Endometrium (tissue), 2 donors: ENCODE results near the gene ZNF248.

Experiments used
- FAIRE-seq: peaks from 2 replicates; lab custom pipeline; 2012; peaks lifted over from hg19 to GRCh38; lab: Jason Lieb, UNC
- donor health status: control.
- donor health status: control.

The ZNF248 gene

GRCh38 chr10:37821237-37821636 is 36.2 kb downstream of the ZNF248 start:
- FAIRE-seq, result no peak

- no peak for FAIRE-seq
These were observed 37.6 kb downstream of the ZNF248 start for GRCh38 chr10:37819797-37820196.

GRCh38 chr10:37816290-37816689 is 41.1 kb downstream of the ZNF248 start:
- FAIRE-seq, result no peak

DNA sequence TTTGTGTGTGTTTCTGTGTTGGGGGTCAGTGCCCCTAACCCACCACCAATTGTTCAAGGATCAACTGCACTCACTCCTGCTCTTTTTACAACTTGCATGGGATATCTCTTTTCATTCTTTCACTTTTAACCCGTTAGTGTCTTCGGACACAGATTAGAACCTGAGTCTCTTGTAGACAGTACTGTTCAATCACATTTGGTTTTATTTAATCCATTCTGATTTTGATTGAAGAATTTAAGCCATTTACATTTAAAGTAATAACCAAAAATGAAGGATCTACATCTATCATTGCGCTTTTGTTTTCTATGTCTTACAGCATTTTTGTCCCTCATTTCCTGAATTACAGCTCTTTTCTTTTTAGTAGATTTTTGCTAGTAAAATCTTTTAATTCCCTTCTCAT is 43.6 kb downstream of the ZNF248 start:
- FAIRE-seq, result no peak

- FAIRE-seq, result no peak
These were observed 45.1 kb downstream of the ZNF248 start for GRCh38 chr10:37812290-37812689.

GRCh38 chr10:37803269-37803668 is 54.1 kb downstream of the ZNF248 start:
- FAIRE-seq, result no peak

DNA sequence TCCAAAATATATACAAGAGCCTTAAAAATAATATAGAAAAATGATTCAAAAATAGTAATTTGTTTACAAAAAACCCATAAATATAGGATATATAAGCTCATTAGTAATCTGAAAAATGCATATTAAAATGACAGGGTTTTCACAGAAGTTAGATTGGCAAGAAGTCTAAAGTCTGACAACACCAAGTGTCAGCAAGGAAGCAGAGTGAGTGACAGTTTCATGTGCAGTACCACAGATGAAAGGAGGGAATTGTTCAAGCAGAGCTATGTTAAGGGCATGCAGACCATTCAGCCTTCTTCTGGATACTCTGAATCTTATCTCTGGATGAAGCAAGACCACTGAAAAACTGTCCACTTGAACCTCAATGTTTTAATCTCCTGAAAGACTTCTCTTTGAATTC is 55.9 kb downstream of the ZNF248 start:
- FAIRE-seq, result no peak

- no peak for FAIRE-seq
These were observed 63.0 kb downstream of the ZNF248 start for GRCh38 chr10:37794305-37794976.

DNA sequence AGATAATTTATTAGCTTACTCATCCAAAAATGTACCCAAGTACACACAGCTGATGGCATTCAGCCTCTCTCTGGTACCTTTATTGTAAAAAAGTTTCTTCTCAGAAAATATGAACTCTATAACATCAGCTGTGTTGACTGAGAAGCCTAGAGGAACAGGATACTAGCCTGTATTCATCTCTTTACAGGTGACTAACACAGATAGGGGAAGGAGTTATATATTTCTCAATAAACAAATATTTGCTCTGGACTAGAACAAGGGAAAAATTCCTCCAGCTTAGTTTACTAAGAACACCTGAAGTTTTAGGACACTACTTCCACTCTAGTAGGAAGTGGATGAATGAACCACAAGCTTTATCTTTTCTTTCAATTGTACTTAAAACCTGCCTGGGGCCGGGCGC is 67.8 kb downstream of the ZNF248 start:
- FAIRE-seq, result no peak

GRCh38 chr10:37784678-37785077 is 72.7 kb downstream of the ZNF248 start:
- no peak for FAIRE-seq

DNA sequence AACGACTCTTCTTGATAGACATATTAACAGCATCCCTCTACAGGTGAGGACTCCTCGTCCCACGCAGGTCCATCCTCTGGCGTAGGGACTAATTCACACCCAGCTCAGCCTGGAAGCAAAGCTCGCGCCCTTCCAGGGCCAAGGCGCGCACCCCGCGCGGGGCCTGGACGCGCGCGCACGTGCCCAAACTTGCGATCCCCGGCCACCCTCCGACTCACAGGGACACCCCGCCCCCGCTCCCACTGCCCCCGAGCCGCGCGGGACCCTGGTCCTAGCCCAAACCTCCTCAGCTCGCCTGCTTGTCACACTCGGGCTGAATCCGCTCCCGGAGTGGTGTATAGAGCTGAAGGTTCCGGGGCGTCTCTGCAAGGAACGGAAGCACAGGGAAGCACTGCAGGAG is 76.9 kb downstream of the ZNF248 start:
- FAIRE-seq, result no peak

- no peak for FAIRE-seq
These were observed 80.4 kb downstream of the ZNF248 start for GRCh38 chr10:37777056-37777455.

- no peak for FAIRE-seq
These were observed 81.8 kb downstream of the ZNF248 start for GRCh38 chr10:37775612-37776011.

DNA sequence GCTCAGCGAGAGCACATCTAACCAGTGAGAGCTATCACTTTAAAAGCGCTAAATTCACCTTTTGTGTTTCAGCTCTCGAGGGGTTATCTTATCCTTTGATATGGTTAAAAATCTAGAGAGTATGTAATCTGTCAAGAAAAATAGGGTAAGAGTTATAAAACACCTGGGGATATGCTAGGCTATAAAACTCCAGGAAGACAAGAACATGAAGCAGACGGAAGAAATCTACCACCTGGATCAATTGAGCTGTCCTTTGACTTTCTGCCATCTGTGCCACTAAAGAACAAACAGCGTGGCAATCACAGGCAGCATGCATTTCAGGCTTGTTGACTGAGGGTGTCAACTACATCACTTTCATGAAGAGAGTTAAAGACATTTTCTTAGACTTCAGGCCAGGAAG is 83.1 kb downstream of the ZNF248 start:
- FAIRE-seq, result no peak

- FAIRE-seq, result no peak
These were observed 92.2 kb downstream of the ZNF248 start for GRCh38 chr10:37765216-37765615.

- no peak for FAIRE-seq
These were observed 94.3 kb downstream of the ZNF248 start for GRCh38 chr10:37763132-37763531.

- no peak for FAIRE-seq
These were observed 95.1 kb downstream of the ZNF248 start for GRCh38 chr10:37762287-37762686.

- no peak for FAIRE-seq
These were observed 96.6 kb downstream of the ZNF248 start for GRCh38 chr10:37760817-37761216.

DNA sequence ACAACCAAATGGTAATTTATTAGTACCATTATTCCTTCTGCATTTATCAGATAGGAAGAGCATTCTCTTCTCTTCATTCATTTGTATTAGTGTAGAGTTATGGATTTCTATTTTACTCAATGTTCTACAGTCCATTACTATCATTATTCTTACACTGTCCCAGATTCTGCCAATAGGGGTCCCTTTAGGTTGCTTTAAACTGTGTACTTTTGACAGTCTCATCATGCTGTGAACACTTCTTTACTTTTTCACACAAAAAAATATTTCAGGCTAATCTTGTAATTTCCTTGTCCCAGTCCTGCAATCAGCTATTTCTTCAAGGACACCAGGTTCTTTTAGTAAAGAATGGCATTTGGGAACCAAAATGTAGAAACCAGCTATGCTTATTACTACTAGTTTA is 99.3 kb downstream of the ZNF248 start:
- no peak for FAIRE-seq

DNA sequence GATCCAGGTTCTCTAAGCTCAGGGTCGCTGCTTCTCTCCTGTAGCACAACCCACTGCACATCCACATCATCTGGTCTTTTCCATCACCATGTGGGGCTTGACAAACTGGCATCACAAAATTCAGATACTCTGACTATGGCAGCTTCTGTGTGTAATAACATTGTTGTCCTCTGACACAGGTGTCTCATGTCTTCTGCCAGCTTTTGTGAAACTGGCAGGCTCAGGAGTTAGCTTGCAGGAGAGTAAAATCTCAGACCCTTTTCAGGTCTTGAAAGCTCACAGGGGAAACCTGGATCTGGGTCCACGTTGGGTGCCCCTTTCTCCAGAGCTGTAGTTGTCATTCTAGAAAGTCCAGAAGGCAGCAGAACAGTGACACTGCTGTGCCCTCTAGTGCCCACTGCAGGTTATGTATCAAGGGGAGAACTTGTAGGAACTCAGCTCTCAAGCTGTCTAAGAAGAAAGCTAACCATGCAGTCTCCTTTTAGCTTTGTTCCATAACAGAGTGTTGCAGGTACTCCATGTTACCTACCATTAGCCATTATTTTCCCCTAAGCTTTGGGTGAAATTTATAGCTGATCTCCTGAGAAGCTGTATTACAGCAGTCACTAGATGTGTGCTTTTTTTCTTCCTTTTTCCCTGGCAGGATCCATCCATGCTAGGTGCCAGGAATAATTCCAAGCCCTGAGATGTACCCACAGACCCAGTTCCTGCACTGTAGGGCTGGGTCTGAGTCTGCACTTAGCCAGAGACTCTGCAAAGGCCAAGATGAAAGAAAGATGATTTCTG is 102.7 kb downstream of the ZNF248 start:
- no peak for FAIRE-seq

DNA sequence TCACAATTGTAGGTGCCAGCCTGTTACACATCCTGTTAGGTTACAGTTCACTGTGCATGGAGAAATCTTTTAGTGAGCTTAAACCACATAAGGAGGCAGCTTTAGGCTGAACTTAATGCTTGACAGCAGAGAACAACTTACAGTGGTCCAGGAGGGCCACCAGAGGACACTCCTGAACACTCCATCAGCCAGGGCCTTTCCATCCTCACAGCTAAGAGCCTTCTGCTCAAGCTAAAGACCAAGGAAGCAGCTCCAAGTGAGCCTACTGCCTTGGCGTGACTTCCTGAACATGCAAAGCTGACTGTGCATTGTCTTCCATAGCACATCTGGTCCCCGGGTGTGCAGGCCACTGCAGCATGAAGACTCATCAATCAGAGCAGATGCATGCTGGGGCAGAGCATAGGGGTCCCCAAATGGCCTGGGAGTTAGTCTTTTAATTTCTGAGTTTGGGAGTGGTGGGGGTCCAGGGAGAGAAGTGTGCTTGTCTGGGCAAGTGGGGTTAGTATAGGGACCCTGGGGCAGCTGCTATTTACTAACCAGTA is 105.0 kb downstream of the ZNF248 start:
- FAIRE-seq, result no peak

DNA sequence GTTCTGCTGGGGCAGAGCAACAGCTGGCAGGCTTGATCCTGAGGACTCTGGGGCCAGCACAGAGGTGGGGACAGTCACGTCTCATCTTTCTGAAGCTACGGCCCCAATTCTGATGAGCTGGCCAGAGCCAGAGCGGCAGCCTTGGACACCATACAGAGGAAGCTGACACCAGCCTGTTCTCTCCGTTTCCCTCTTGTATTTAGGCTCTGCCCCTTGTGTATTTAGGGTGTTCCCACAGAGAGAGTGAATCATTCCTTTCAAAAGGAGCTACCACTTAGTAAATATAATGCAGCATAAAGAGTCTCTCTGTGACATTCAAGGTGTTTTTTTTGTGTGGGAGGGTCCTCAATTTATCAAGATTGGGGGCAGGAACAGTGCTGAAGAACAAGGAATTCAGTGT is 109.2 kb downstream of the ZNF248 start:
- FAIRE-seq, result no peak

DNA sequence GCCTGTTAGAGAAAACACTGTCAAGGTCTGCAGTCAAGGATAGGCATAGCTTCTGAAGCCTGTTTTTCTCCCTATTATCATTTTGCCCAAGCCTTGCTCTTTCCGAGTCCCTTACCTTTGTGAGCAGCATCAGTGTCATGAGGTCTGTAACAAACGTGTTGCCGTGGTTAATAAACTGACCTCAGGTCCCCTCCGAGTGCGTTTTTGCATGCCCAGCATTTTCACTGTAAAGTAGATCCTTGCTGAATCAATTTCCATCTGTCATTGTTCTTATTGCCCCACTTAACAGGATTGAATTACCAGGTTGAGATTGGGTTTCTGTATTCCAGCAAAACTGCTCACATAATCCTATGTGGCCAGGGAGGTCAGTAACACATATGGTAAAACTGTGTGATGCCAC is 110.3 kb downstream of the ZNF248 start:
- no peak for FAIRE-seq

DNA sequence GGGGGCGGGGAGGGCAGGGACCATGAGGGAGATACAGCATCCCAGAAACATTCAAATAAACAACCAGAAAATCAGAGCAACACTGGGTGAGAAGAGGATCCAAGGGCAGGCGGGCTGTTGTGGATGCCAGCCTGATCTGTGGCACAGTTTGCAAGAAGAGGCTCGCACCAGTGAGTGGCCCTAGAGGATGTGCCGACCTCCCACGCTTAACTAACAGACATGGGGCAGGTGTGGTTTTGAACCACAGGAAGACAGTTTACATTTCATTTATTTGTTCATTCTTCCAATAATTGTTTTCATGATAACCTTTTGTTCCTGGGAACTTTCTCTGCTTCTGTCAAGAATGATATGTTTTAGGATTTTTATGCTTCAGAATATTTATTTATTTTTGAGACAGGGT is 115.6 kb downstream of the ZNF248 start:
- FAIRE-seq, result no peak
